ENCODE data around the gene BMP6. TPM values are rescaled to one million over a fixed set of nuclear protein-coding genes. Genes with fewer than 3 reads are reported as not detected.
A peak's percentile ranks its signal among the peaks of the same experiment; 100 is the strongest.

BMP6 gene
- total and polyA plus RNA-seq, 9 donors, result 0.51 to 2.4 (median 1.4) TPM

DNA sequence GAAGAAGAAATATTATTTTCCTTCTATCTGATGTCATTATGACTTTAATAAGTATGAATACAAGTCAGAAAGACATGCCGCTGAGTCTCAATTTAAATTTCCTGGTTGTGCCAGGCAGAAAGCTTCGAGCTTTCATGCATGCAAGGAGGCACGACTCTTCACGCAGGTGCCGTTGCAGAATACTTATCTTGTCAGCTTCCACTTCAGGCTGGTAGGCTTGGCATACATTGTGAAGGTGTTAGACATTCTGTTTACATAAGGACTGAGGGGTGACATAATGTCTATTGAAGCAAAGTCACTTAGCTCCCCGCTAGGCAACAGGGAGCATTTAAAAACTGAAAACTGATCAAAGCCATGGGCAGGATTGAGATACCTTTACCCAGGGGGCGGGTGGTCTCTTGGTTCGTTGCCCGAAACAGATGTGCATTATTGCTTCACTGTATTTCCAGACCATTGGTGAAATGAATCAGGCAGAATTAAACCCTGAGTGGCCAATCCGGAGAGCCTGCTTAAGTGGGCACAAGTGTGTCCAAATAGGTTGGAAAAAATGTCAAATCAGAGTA lies 16.4 kb downstream of the BMP6 start:
- 76% methylated on average over 9 of the region's 10 CpGs for WGBS (ENCODE audit: insufficient coverage)

GRCh38 chr6:7745942-7746341 lies 20.0 kb downstream of the BMP6 start:
- DNase-seq, result no peak
- Histone ChIP-seq H3K27ac (ENCODE audit: low read length) (no peak overlapping the region), H3K27me3 (ENCODE audit: control insufficient read depth, insufficient read depth, low read length) (no peaks in the 10 kb centered on the region), H3K36me3 (ENCODE audit: control insufficient read depth, insufficient read depth, low read length) (no peaks in the 10 kb centered on the region), H3K4me3 (ENCODE audit: low read length) (no peak overlapping the region), H3K9me3 (replicated peaks; ENCODE audit: control insufficient read depth, low read depth, low read length) (no peaks in the 10 kb centered on the region), H3K4me1 (ENCODE audit: control insufficient read depth, insufficient read depth, low read length) (no peaks in the 10 kb centered on the region)
- WGBS (ENCODE audit: insufficient coverage), result 54% methylated on average over 10 of the region's 10 CpGs

More for the DNA sequence above, 16.4 kb downstream of the BMP6 start:
- Histone ChIP-seq H3K27ac (ENCODE audit: low read length) (no peak overlapping the region), H3K36me3 (ENCODE audit: control insufficient read depth, insufficient read depth, low read length) (no peaks in the 10 kb centered on the region), H3K27me3 (ENCODE audit: control insufficient read depth, insufficient read depth, low read length) (no peaks in the 10 kb centered on the region), H3K9me3 (replicated peaks; ENCODE audit: control insufficient read depth, low read depth, low read length) (no peaks in the 10 kb centered on the region), H3K4me1 (ENCODE audit: control insufficient read depth, insufficient read depth, low read length) (no peaks in the 10 kb centered on the region), H3K4me3 (ENCODE audit: low read length) (no peak overlapping the region)
- no peak for DNase-seq

DNA sequence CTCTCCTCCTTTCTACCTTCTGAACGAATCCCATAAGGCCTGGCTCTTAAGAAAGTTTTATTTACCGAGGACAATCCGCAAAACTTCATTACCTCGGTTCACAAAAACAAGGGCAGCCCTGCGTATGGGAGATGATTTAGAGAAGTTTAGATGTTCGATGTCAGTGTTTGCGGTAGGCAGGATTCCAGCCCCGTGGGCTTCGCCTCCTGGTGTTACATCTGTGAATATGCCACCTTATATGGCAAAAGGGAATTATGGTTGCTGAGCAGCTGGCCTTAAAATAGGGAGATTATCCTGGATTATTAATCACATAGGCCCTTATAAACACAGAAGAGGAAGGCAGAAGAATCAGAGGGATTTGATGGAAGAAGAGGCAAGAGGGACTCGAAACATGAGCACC lies 21.1 kb downstream of the BMP6 start:
- no peak for DNase-seq
- 84% methylated on average over 5 of the region's 10 CpGs for WGBS (ENCODE audit: insufficient coverage)
- no peaks in the 10 kb centered on the region for H3K36me3 ChIP-seq (ENCODE audit: control insufficient read depth, insufficient read depth, low read length)

DNA sequence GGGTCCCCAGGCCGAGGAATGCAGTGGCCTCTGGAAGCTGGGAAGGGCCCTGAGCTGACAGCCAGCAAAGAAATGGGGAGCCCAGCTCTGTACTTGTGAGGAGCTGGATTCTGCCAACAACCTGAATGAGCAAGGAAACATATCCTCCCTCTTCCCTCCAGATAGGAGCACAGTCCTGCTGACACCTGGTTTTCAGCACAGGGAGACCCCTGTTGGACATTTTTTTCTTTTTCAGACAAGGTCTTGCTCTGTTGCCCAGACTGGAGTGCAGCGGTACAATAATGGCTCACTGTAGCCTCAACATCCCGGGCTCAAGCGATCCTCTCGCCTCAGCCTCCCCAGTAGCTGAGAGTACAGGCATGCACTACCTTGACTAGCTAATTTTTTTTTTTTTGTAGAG lies 21.5 kb downstream of the BMP6 start:
- no peaks in the 10 kb centered on the region for H3K27me3 ChIP-seq (ENCODE audit: control insufficient read depth, insufficient read depth, low read length)
- H3K4me3 ChIP-seq (ENCODE audit: low read length), result no peak overlapping the region
- no peaks in the 10 kb centered on the region for H3K9me3 ChIP-seq (replicated peaks; ENCODE audit: control insufficient read depth, low read depth, low read length)
- WGBS (ENCODE audit: insufficient coverage), result 73% methylated on average over 3 of the region's 5 CpGs
- H3K36me3 ChIP-seq (ENCODE audit: control insufficient read depth, insufficient read depth, low read length), result no peaks in the 10 kb centered on the region
- no peak for DNase-seq
- H3K4me1 ChIP-seq (ENCODE audit: control insufficient read depth, insufficient read depth, low read length), result no peaks in the 10 kb centered on the region
- no peak overlapping the region for H3K27ac ChIP-seq (ENCODE audit: low read length)

More for the DNA sequence above, 21.1 kb downstream of the BMP6 start:
- Histone ChIP-seq H3K9me3 (replicated peaks; ENCODE audit: control insufficient read depth, low read depth, low read length) (no peaks in the 10 kb centered on the region), H3K4me1 (ENCODE audit: control insufficient read depth, insufficient read depth, low read length) (no peaks in the 10 kb centered on the region), H3K27ac (ENCODE audit: low read length) (no peak overlapping the region), H3K4me3 (ENCODE audit: low read length) (no peak overlapping the region), H3K27me3 (ENCODE audit: control insufficient read depth, insufficient read depth, low read length) (no peaks in the 10 kb centered on the region)

- Histone ChIP-seq H3K9me3 (replicated peaks; ENCODE audit: control insufficient read depth, low read depth, low read length) (no peaks in the 10 kb centered on the region), H3K27me3 (ENCODE audit: control insufficient read depth, insufficient read depth, low read length) (no peaks in the 10 kb centered on the region), H3K27ac (ENCODE audit: low read length) (no peak overlapping the region), H3K4me3 (ENCODE audit: low read length) (no peak overlapping the region), H3K36me3 (ENCODE audit: control insufficient read depth, insufficient read depth, low read length) (no peaks in the 10 kb centered on the region), H3K4me1 (ENCODE audit: control insufficient read depth, insufficient read depth, low read length) (no peaks in the 10 kb centered on the region)
- DNase-seq, result no peak
- WGBS (ENCODE audit: insufficient coverage), result 85% methylated on average over 1 of the region's 2 CpGs
These were observed 22.1 kb downstream of the BMP6 start for GRCh38 chr6:7747901-7748504.

- Histone ChIP-seq H3K9me3 (replicated peaks; ENCODE audit: control insufficient read depth, low read depth, low read length) (no peaks in the 10 kb centered on the region), H3K4me3 (ENCODE audit: low read length) (no peak overlapping the region), H3K4me1 (ENCODE audit: control insufficient read depth, insufficient read depth, low read length) (no peaks in the 10 kb centered on the region), H3K27me3 (ENCODE audit: control insufficient read depth, insufficient read depth, low read length) (no peaks in the 10 kb centered on the region), H3K27ac (ENCODE audit: low read length) (no peak overlapping the region), H3K36me3 (ENCODE audit: control insufficient read depth, insufficient read depth, low read length) (no peaks in the 10 kb centered on the region)
- no peak for DNase-seq
- WGBS (ENCODE audit: insufficient coverage), result 63% methylated on average over 2 of the region's 4 CpGs
These were observed 23.6 kb downstream of the BMP6 start for GRCh38 chr6:7749478-7749877.

DNA sequence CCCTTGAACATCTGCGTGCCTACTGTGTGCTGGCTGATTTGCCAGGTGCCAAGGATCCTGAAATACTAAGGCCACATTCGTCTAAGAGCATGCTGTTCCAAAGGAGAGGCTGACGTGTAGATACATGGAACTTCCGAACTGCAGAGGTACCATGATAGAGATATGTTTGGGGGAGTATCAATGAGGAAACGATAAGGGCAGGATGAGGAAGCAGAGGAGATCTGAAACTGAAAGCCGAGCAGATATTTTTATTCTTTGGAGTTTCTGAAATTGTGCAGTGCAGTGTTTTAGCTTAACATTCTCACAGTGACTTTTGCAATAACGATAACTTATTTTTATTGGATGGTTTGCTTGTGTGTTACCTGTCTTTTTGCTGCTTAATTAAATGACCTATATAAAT lies 24.3 kb downstream of the BMP6 start:
- no peaks in the 10 kb centered on the region for H3K4me1 ChIP-seq (ENCODE audit: control insufficient read depth, insufficient read depth, low read length)
- H3K27me3 ChIP-seq (ENCODE audit: control insufficient read depth, insufficient read depth, low read length), result no peaks in the 10 kb centered on the region
- 84% methylated on average over 5 of the region's 7 CpGs for WGBS (ENCODE audit: insufficient coverage)
- H3K36me3 ChIP-seq (ENCODE audit: control insufficient read depth, insufficient read depth, low read length), result no peaks in the 10 kb centered on the region
- no peak overlapping the region for H3K4me3 ChIP-seq (ENCODE audit: low read length)
- H3K27ac ChIP-seq (ENCODE audit: low read length), result no peak overlapping the region
- H3K9me3 ChIP-seq (replicated peaks; ENCODE audit: control insufficient read depth, low read depth, low read length), result no peaks in the 10 kb centered on the region
- DNase-seq, result no peak

- no peak for DNase-seq
- Histone ChIP-seq H3K27me3 (ENCODE audit: control insufficient read depth, insufficient read depth, low read length) (no peaks in the 10 kb centered on the region), H3K4me3 (ENCODE audit: low read length) (no peak overlapping the region), H3K9me3 (replicated peaks; ENCODE audit: control insufficient read depth, low read depth, low read length) (peaks cover 8% of the 10 kb centered on the region), H3K4me1 (ENCODE audit: control insufficient read depth, insufficient read depth, low read length) (peaks cover 4% of the 10 kb centered on the region), H3K27ac (ENCODE audit: low read length) (no peak overlapping the region), H3K36me3 (ENCODE audit: control insufficient read depth, insufficient read depth, low read length) (no peaks in the 10 kb centered on the region)
- WGBS (ENCODE audit: insufficient coverage), result 40% methylated on average over 1 of the region's 7 CpGs
These were observed 32.6 kb downstream of the BMP6 start for GRCh38 chr6:7758456-7758855.

DNA sequence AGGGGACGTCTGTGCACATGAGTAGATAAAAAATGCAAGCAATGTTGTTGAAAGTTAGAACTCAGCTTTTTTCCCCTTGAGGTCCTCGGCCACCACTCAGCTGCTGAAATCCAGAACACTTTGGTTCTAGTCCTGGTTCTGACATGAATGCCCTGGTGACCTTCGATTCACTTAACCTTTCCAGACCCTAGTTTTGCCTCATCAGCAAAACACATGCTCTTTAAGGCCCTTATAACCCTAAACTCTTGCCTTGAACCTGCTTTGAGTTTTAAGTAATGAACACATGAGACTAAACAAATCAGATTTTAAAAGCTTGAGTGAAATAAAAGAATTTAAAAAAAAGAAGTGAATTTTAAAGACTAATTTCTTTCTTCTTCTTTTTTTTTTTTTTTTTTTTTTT lies 33.4 kb downstream of the BMP6 start:
- Histone ChIP-seq H3K27ac (ENCODE audit: low read length) (no peak overlapping the region), H3K36me3 (ENCODE audit: control insufficient read depth, insufficient read depth, low read length) (no peaks in the 10 kb centered on the region), H3K9me3 (replicated peaks; ENCODE audit: control insufficient read depth, low read depth, low read length) (peaks cover 8% of the 10 kb centered on the region), H3K4me1 (ENCODE audit: control insufficient read depth, insufficient read depth, low read length) (peaks cover 10% of the 10 kb centered on the region), H3K27me3 (ENCODE audit: control insufficient read depth, insufficient read depth, low read length) (no peaks in the 10 kb centered on the region), H3K4me3 (ENCODE audit: low read length) (no peak overlapping the region)
- DNase-seq, result no peak
- WGBS (ENCODE audit: insufficient coverage), result 77% methylated on average over 3 of the region's 3 CpGs

DNA sequence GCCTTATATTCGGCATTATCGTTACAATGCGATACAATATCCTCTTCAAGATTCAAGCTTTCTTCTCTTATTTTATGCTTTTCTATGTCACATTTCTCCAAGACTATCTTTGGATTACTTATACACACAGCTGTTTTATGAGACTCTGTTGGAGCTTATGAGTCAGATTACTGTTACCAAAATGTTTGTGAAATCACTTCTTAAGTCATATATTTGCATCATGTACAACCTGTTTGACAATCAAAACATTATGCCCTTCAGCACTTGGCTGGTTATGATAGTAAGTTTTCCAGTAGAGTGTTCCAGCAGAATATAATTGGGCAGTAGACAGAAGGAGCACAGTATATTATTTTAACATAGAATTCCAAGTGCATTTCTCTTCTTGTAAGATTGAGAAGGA lies 35.2 kb downstream of the BMP6 start:
- Histone ChIP-seq H3K36me3 (ENCODE audit: control insufficient read depth, insufficient read depth, low read length) (no peaks in the 10 kb centered on the region), H3K4me1 (ENCODE audit: control insufficient read depth, insufficient read depth, low read length) (peaks cover 10% of the 10 kb centered on the region), H3K27me3 (ENCODE audit: control insufficient read depth, insufficient read depth, low read length) (no peaks in the 10 kb centered on the region), H3K9me3 (replicated peaks; ENCODE audit: control insufficient read depth, low read depth, low read length) (peaks cover 11% of the 10 kb centered on the region), H3K4me3 (ENCODE audit: low read length) (no peak overlapping the region), H3K27ac (ENCODE audit: low read length) (no peak overlapping the region)
- DNase-seq, result peak; percentile 29
- no CpG with 5 or more reads among the region's 3 CpGs for WGBS (ENCODE audit: insufficient coverage)

DNA sequence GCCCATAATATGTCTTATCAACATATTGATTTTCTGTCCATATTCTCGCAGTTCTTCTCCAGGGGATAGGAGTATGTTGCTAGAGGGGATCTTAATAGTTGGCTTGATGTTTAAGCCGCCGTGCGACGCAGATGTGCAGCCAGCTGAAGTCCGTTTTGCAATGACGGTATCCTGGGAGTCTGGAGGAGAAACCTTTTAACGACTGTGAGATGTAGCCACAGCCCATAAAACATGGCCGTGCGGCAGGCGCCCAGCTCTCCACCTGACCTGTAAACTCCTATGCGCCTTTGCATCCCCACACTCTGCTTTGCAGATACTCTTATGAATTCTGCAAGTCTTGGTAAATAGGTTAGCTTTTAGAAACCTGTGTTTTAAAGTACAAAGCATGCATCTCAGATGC lies 36.9 kb downstream of the BMP6 start:
- WGBS (ENCODE audit: insufficient coverage), result 0% methylated on average over 1 of the region's 12 CpGs
- Histone ChIP-seq H3K36me3 (ENCODE audit: control insufficient read depth, insufficient read depth, low read length) (no peaks in the 10 kb centered on the region), H3K27ac (ENCODE audit: low read length) (no peak overlapping the region), H3K9me3 (replicated peaks; ENCODE audit: control insufficient read depth, low read depth, low read length) (peaks cover 3% of the 10 kb centered on the region), H3K4me3 (ENCODE audit: low read length) (no peak overlapping the region), H3K4me1 (ENCODE audit: control insufficient read depth, insufficient read depth, low read length) (peaks cover 10% of the 10 kb centered on the region), H3K27me3 (ENCODE audit: control insufficient read depth, insufficient read depth, low read length) (no peaks in the 10 kb centered on the region)
- DNase-seq, result peak; percentile 53

Data from muscle of leg (tissue), 11 donors.